Measurements from ENCODE around the gene BIRC2.

Gene BIRC2

GRCh38 chr11:102426570-102426969 lies 79.6 kb downstream of the BIRC2 start:
- DNase-seq (ENCODE audit: extremely low spot score): no peak
- POLR2A ChIA-PET: no interaction called here
- CTCF ChIA-PET: no interaction called here
- TF ChIP-seq SUZ12 (IDR thresholded peaks at IDR 0.05) (no peak), FOXA1 (IDR thresholded peaks at IDR 0.05) (no peak), ZNF384 (IDR thresholded peaks at IDR 0.05) (no peak), TARDBP (IDR thresholded peaks at IDR 0.05) (no peak), NFRKB (IDR thresholded peaks at IDR 0.05) (no peak), LEF1 (IDR thresholded peaks at IDR 0.05; ENCODE audit: borderline replicate concordance) (no peak), PKNOX1 (IDR thresholded peaks at IDR 0.05) (no peak), BHLHE40 (IDR thresholded peaks at IDR 0.05; ENCODE audit: borderline replicate concordance) (no peak), ELF4 (IDR thresholded peaks at IDR 0.05) (no peak), HDGF (IDR thresholded peaks at IDR 0.05; ENCODE audit: borderline replicate concordance) (no peak), L3MBTL2 (conservative IDR thresholded peaks at IDR 0.05) (no peak), FOXK2 (IDR thresholded peaks at IDR 0.05) (no peak), CTBP1 (IDR thresholded peaks at IDR 0.05; ENCODE audit: borderline replicate concordance) (no peak), FOXM1 (IDR thresholded peaks at IDR 0.05; ENCODE audit: borderline replicate concordance) (no peak), ARNT (IDR thresholded peaks at IDR 0.05) (no peak), SP1 (IDR thresholded peaks at IDR 0.05) (no peak)

- DNase-seq (ENCODE audit: extremely low spot score): no peak
- no peak for TF ChIP-seq LEF1 (IDR thresholded peaks at IDR 0.05; ENCODE audit: borderline replicate concordance)
- no peak for TF ChIP-seq PKNOX1 (IDR thresholded peaks at IDR 0.05)
- TF ChIP-seq L3MBTL2 (conservative IDR thresholded peaks at IDR 0.05): no peak
- no peak for TF ChIP-seq SP1 (IDR thresholded peaks at IDR 0.05)
- TF ChIP-seq FOXK2 (IDR thresholded peaks at IDR 0.05): no peak
- TF ChIP-seq FOXA1 (IDR thresholded peaks at IDR 0.05): no peak
- TF ChIP-seq NFRKB (IDR thresholded peaks at IDR 0.05): no peak
- no peak for TF ChIP-seq TARDBP (IDR thresholded peaks at IDR 0.05)
- TF ChIP-seq BHLHE40 (IDR thresholded peaks at IDR 0.05; ENCODE audit: borderline replicate concordance): no peak
- TF ChIP-seq CTBP1 (IDR thresholded peaks at IDR 0.05; ENCODE audit: borderline replicate concordance): no peak
- TF ChIP-seq ARNT (IDR thresholded peaks at IDR 0.05): no peak
- TF ChIP-seq ZNF384 (IDR thresholded peaks at IDR 0.05): no peak
- no peak for TF ChIP-seq HDGF (IDR thresholded peaks at IDR 0.05; ENCODE audit: borderline replicate concordance)
- TF ChIP-seq ELF4 (IDR thresholded peaks at IDR 0.05): no peak
- TF ChIP-seq FOXM1 (IDR thresholded peaks at IDR 0.05; ENCODE audit: borderline replicate concordance): no peak
- TF ChIP-seq SUZ12 (IDR thresholded peaks at IDR 0.05): no peak
- CTCF ChIA-PET: no interaction called here
- POLR2A ChIA-PET: no interaction called here
Measured at GRCh38 chr11:102427068-102427467, 80.1 kb downstream of the BIRC2 start.

Data from HEK293T (cell line).